Endothelial cell of umbilical vein (primary cell): ENCODE results near the gene TMEM233. TPM values are rescaled to one million over a fixed set of nuclear protein-coding genes. Genes with fewer than 3 reads are reported as not detected.

Experiments
- Bru-seq: library from RNA; stranded (reverse); fragments of 400-500 nt; gene quantifications from one replicate; lab custom pipeline; 2021; lab: Mats Ljungman, UMichigan
- BruChase-seq, 2 experiments: library from RNA; stranded (reverse); fragments of 400-500 nt; gene quantifications; one replicate each; lab custom pipeline; 2021; lab: Mats Ljungman, UMichigan
- BruUV-seq: library from RNA; stranded (reverse); fragments of 400-500 nt; replicated peaks from 2 replicates; lab custom pipeline; 2021; lab: Mats Ljungman, UMichigan
- CTCF ChIA-PET: fragments of 300-600, 350-600 bp; sonication (Branson Sonifier 250); formaldehyde crosslinking; loops from one replicate; lab custom pipeline; 2021; ENCODE audit warnings: antibody characterized with exemption, inconsistent platforms; lab: Charles Lee
- POLR2A ChIA-PET: fragments of 300-600, 350-600 bp; sonication (Branson Sonifier 250); formaldehyde crosslinking; loops from one replicate; lab custom pipeline; 2021; ENCODE audit warnings: antibody characterized with exemption, inconsistent platforms; lab: Charles Lee
- DNase-seq: peaks from one replicate; pipeline ENCODE4 v3.0.0-alpha.2; 2011; ENCODE audit warnings: low read depth, low spot score
- FAIRE-seq: peaks from 2 replicates; lab custom pipeline; 2011; peaks lifted over from hg19 to GRCh38; lab: Jason Lieb, UNC
- H2AFZ ChIP-seq: 2 replicates; pipeline ENCODE4 v1.6.0; 2012; ENCODE audit warnings: low read depth, low read length, control low read depth, inconsistent platforms
- H3K27ac ChIP-seq: 2 replicates; pipeline ENCODE4 v1.5.1; 2011; ENCODE audit warnings: low read depth, mild to moderate bottlenecking, control low read depth, low read length, moderate library complexity; ENCODE audit not compliant: insufficient read depth
- H3K27me3 ChIP-seq, 2 experiments: 2 replicates each; pipeline versions ENCODE4 v1.6.0 to v1.6.1; 2011; ENCODE audit warnings: low read length in 2 of 2, mixed read lengths in 1 of 2; ENCODE audit not compliant: control insufficient read depth in 2 of 2, insufficient read depth in 2 of 2
- H3K36me3 ChIP-seq, 2 experiments: 2 replicates in 1 of 2; 3 replicates in 1 of 2; pipeline ENCODE4 v1.5.1; 2011; ENCODE audit warnings: low read length in 2 of 2, mild to moderate bottlenecking in 1 of 2, moderate library complexity in 1 of 2; ENCODE audit not compliant: control insufficient read depth in 2 of 2, insufficient read depth in 2 of 2; ENCODE audit errors: extremely low read depth in 1 of 2
- H3K4me1 ChIP-seq: 3 replicates; pipeline ENCODE4 v1.5.1; 2011; ENCODE audit warnings: mild to moderate bottlenecking, low read length; ENCODE audit not compliant: control insufficient read depth, insufficient read depth; ENCODE audit errors: extremely low read depth
- H3K4me2 ChIP-seq: 2 replicates; pipeline ENCODE4 v1.6.1; 2011; ENCODE audit warnings: low read length, control low read depth, mixed read lengths; ENCODE audit not compliant: insufficient read depth
- H3K4me3 ChIP-seq, 3 experiments: fragments of 200-600 bp in 1 of 3; sonication (generic), shearing (Covaris generic) in 1 of 3; replicated peaks in 1 of 3; 2 replicates each; pipeline ENCODE4 v1.5.1; 2011 to 2016; ENCODE audit warnings: control low read depth in 3 of 3, low read length in 3 of 3, mild to moderate bottlenecking in 2 of 3, inconsistent platforms in 1 of 3, low read depth in 1 of 3, moderate library complexity in 1 of 3; ENCODE audit not compliant: insufficient read depth in 1 of 3
- H3K79me2 ChIP-seq: 2 replicates; pipeline ENCODE4 v1.6.0; 2012; ENCODE audit warnings: low read length, inconsistent platforms; ENCODE audit not compliant: control insufficient read depth, insufficient read depth
- H3K9ac ChIP-seq: replicated peaks from 2 replicates; pipeline ENCODE3; 2011; ENCODE audit warnings: low read length, control low read depth; ENCODE audit not compliant: insufficient read depth; ENCODE audit errors: extremely low read depth
- H3K9me1 ChIP-seq: replicated peaks from 3 replicates; pipeline ENCODE4 v1.6.0; 2011; ENCODE audit warnings: mild to moderate bottlenecking, low read length; ENCODE audit not compliant: control insufficient read depth, insufficient read depth; ENCODE audit errors: extremely low read depth
- H3K9me3 ChIP-seq: replicated peaks from 2 replicates; pipeline ENCODE4 v1.5.1; 2012; ENCODE audit warnings: low read length, inconsistent platforms; ENCODE audit not compliant: control insufficient read depth, insufficient read depth
- H4K20me1 ChIP-seq: replicated peaks from 2 replicates; pipeline ENCODE3; 2011; ENCODE audit warnings: mild to moderate bottlenecking, low read length; ENCODE audit not compliant: control insufficient read depth, insufficient read depth; ENCODE audit errors: extremely low read depth
- EZH2 ChIP-seq: IDR thresholded peaks from 2 replicates; pipeline ENCODE4 v1.6.1; 2012; ENCODE audit warnings: borderline replicate concordance, low read depth, mild to moderate bottlenecking, moderate library complexity, low read length, inconsistent platforms; ENCODE audit not compliant: severe bottlenecking
- POLR2AphosphoS5 ChIP-seq: IDR thresholded peaks from 2 replicates; pipeline ENCODE4 v1.6.1; 2012; ENCODE audit warnings: low read depth, mild to moderate bottlenecking, control low read depth, low read length, moderate library complexity; ENCODE audit not compliant: insufficient read depth
- dilution Hi-C: fragments of 300-500 bp; cut with MboI; formaldehyde crosslinking; loops from one replicate; pipeline ENCODE4 v1.15.0; 2019; ENCODE audit warnings: low sequenced_read_pairs; ENCODE audit not compliant: extremely low pct_ligation_motif_present
- intact Hi-C: fragments of 100-400 bp; cut with micrococcal nuclease; formaldehyde crosslinking; loops from one replicate; pipeline ENCODE4 v1.10.0; 2022
- long read RNA-seq: library from polyadenylated mRNA; stranded (forward); transcript quantifications from one replicate; pipeline ENCODE4 v2.0.0, GENCODE V29; 2021
- polyA minus RNA-seq, 3 experiments: library from RNA; depleted of rRNA, polyadenylated mRNA; stranded (reverse); fragments of >200 nt; gene quantifications; 1 replicate in 1 of 3; 2 replicates in 2 of 3; pipeline ENCODE4 v1.2.3, GENCODE V29; 2011
- polyA plus RNA-seq, 4 experiments: library from polyadenylated mRNA; depleted of rRNA in 3 of 4; stranded (reverse) in 3 of 4; unstranded in 1 of 4; fragments of >200 nt; gene quantifications; 2 replicates each; pipeline versions ENCODE4 v1.2.1 to v1.2.3, GENCODE V29; 2011 to 2012; ENCODE audit warnings: missing spikeins in 1 of 4
- total RNA-seq: library from RNA; stranded (reverse); gene quantifications from 2 replicates; pipeline ENCODE4 v1.2.3, GENCODE V29; 2021

Gene TMEM233
- not detected in 2 replicates for total RNA-seq
- polyA plus RNA-seq = 0.01 and 0.03 TPM in 2 replicates
- 0.03 and 0.12 TPM in 2 replicates for polyA plus RNA-seq (2011; cell fraction: cytosol; rRNA removed)
- polyA plus RNA-seq (2011; cell fraction: nucleus; rRNA removed) = 0.04 TPM in 1 of 2 replicates, not detected in the other
- 0.07 and 0.46 TPM in 2 replicates for polyA plus RNA-seq (2012)
- not detected in 2 replicates for polyA minus RNA-seq
- polyA minus RNA-seq (2011; cell fraction: cytosol; rRNA and poly(A)+ RNA removed) = not detected
- polyA minus RNA-seq (2011; cell fraction: nucleus; rRNA and poly(A)+ RNA removed) = not detected in 2 replicates
- percentile 19 among the genes with signal in this experiment for Bru-seq, nascent RNA
- BruChase-seq, experiment 1, labeled RNA remaining after a 6-hour chase = percentile 2 among the genes with signal in this experiment
- percentile 2 among the genes with signal in this experiment for BruChase-seq, experiment 2, labeled RNA remaining after a 2-hour chase
- long read RNA-seq, partial matches to known transcripts = 0 of 1 reads
- long read RNA-seq, other reads (novel, unspliced or antisense) = 1 of 1 reads

DNA sequence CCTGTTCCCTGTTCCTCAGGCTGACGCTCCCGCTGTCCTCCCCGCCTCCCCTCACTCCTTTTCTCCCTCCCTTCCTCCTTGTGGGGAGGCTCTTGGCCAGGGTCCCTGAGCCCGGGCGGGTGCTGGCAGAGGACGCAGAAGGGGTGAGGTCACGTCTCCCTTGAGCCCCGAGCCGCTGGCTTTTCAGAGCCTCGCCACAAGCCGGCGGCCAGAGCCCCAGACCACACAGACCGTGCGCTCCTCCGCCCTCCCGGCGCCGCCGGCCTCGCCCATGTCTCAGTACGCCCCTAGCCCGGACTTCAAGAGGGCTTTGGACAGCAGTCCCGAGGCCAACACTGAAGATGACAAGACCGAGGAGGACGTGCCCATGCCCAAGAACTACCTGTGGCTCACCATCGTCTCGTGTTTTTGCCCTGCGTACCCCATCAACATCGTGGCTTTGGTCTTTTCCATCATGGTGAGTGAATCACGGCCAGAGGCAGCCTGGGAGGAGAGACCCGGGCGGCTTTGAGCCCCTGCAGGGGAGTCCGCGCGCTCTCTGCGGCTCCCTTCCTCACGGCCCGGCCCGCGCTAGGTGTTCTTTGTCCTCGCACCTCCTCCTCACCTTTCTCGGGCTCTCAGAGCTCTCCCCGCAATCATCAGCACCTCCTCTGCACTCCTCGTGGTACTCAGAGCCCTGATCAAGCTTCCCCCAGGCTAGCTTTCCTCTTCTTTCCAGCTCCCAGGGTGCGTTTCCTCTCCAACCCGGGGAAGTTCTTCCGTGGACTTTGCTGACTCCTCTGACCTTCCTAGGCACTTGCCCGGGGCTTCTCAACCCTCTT lies at the start of gene TMEM233:
Gene TMEM233, plus strand, starts transcription at position 197 of the 821 bp plus-strand sequence. Its CDS starts 75 bp downstream, at position 272.
- intact Hi-C loops = no loop called here
- BruUV-seq = no TSS peak
- Histone ChIP-seq H3K36me3 (no peaks in the 10 kb centered on the region), H2AFZ (peak within 1 kb of the TSS; percentile 57), H3K4me2 (peak within 1 kb of the TSS; percentile 3), H3K27ac (no peak within 1 kb of the TSS), H3K9me3 (no peaks in the 10 kb centered on the region), H3K27me3 (peaks cover 20 to 25% of the 10 kb centered on the region in 2 experiments), H3K4me3 (peak within 1 kb of the TSS in 2 of 3 experiments; percentile 27 to 30), H3K79me2 (no peaks in the 10 kb centered on the region), H3K4me1 (peaks cover 25% of the 10 kb centered on the region), H3K9ac (no peak within 1 kb of the TSS), H3K9me1 (no peaks in the 10 kb centered on the region), H4K20me1 (no peaks in the 10 kb centered on the region)
- no peak for DNase-seq
- ChIA-PET POLR2A (no interaction called here), CTCF (interaction anchor here (0.6 to 3.4 kb wide), 8 partner anchors 9 to 55 kb away, joined by 3 to 13 read pairs (median 4); no protein-coding TSS in a partner anchor)
- TF ChIP-seq POLR2AphosphoS5 (no peak), EZH2 (peak; percentile 43)
- dilution Hi-C loops = no loop called here
- FAIRE-seq = no peak
